ENCODE results near the gene LCT. TPM values are rescaled to one million over a fixed set of nuclear protein-coding genes. Genes with fewer than 3 reads are reported as not detected.
A peak's percentile ranks its signal among the peaks of the same experiment; 100 is the strongest.

The LCT gene
- total and polyA plus RNA-seq, 2 of the 13 experiments (the other 11 are each of a cell fraction or from before 2014, with no cell fraction given): not detected

- TF ChIP-seq HMGXB3 (CRISPR knock-in tag; IDR thresholded peaks at IDR 0.05; ENCODE audit: borderline replicate concordance): peak; percentile 62; the same call in 1 of the 2 replicates
- no peak for TF ChIP-seq ZNF260 (CRISPR knock-in tag; IDR thresholded peaks at IDR 0.05; ENCODE audit: borderline replicate concordance, low read depth)
- peak; percentile 81; the same call in 1 of the 2 replicates for TF ChIP-seq ZGPAT (CRISPR knock-in tag; IDR thresholded peaks at IDR 0.05)
- peak; percentile 14; the same call in 1 of the 2 replicates for TF ChIP-seq ZFP37 (CRISPR knock-in tag; IDR thresholded peaks at IDR 0.05; ENCODE audit: borderline replicate concordance)
- peak; percentile 85 for TF ChIP-seq IKZF5 (CRISPR knock-in tag; IDR thresholded peaks at IDR 0.05)
- peak; percentile 48 for TF ChIP-seq HDAC1 (CRISPR knock-in tag; IDR thresholded peaks at IDR 0.05)
- no peak for TF ChIP-seq CAMTA2 (CRISPR knock-in tag; IDR thresholded peaks at IDR 0.05; ENCODE audit: borderline replicate concordance)
- peak; percentile 91 for TF ChIP-seq MTERF4 (CRISPR knock-in tag; IDR thresholded peaks at IDR 0.05)
- no peak for TF ChIP-seq ZBTB44 (CRISPR knock-in tag; IDR thresholded peaks at IDR 0.05)
- peak; percentile 97 for TF ChIP-seq YEATS4 (CRISPR knock-in tag; IDR thresholded peaks at IDR 0.05; ENCODE audit: borderline replicate concordance)
- TF ChIP-seq ZNF335 (CRISPR knock-in tag; IDR thresholded peaks at IDR 0.05): peak; percentile 88; the same call in 1 of the 2 replicates
- peak; percentile 86 for TF ChIP-seq BRCA1 (CRISPR knock-in tag; IDR thresholded peaks at IDR 0.05)
- TF ChIP-seq REXO4 (CRISPR knock-in tag; IDR thresholded peaks at IDR 0.05; ENCODE audit: borderline replicate concordance): peak; percentile 69; the same call in 1 of the 2 replicates
- peak; percentile 89; the same call in 1 of the 2 replicates for TF ChIP-seq DZIP1 (CRISPR knock-in tag; IDR thresholded peaks at IDR 0.05)
These were observed 95.3 kb downstream of the LCT start, which contains the start of gene UBXN4 (continued) for GRCh38 chr2:135741395-135742324.

Measured in HepG2 (cell line).